ENCODE data around the gene BMPR2.
A peak's percentile ranks its signal among the peaks of the same experiment; 100 is the strongest.
"Not testable (repeated sequence)": the region's sequence is repeated elsewhere in the genome, so short reads cannot be mapped to it uniquely, and the experiment has no call there.

Gene BMPR2

GRCh38 chr2:202375609-202376408, at the start of gene BMPR2:
BMPR2 (plus strand) TSS chr2:202376327; CDS start chr2:202377475, 1,148 bp downstream.
- peak; percentile 58 for DNase-seq (ENCODE audit: low read depth, low spot score)

- no peak for DNase-seq (ENCODE audit: low read depth, low spot score)
Measured at GRCh38 chr2:202327858-202328257, 48.3 kb upstream of the BMPR2 start.

GRCh38 chr2:202335791-202336467, 40.2 kb upstream of the BMPR2 start:
- DNase-seq (ENCODE audit: low read depth, low spot score), result no peak

- DNase-seq (ENCODE audit: low read depth, low spot score), result no peak
Measured at GRCh38 chr2:202337151-202337550, 39.0 kb upstream of the BMPR2 start.

GRCh38 chr2:202337706-202338346, 38.3 kb upstream of the BMPR2 start:
- DNase-seq (ENCODE audit: low read depth, low spot score), result no peak

- no peak for DNase-seq (ENCODE audit: low read depth, low spot score)
Measured at GRCh38 chr2:202339071-202339870, 36.9 kb upstream of the BMPR2 start.

GRCh38 chr2:202344178-202344577, 31.9 kb upstream of the BMPR2 start:
- no peak for DNase-seq (ENCODE audit: low read depth, low spot score)

- no peak for DNase-seq (ENCODE audit: low read depth, low spot score)
Measured at GRCh38 chr2:202346180-202346579, 29.9 kb upstream of the BMPR2 start.

GRCh38 chr2:202353430-202353829, 22.7 kb upstream of the BMPR2 start:
- DNase-seq (ENCODE audit: low read depth, low spot score), result no peak

- no peak for DNase-seq (ENCODE audit: low read depth, low spot score)
Measured at GRCh38 chr2:202355993-202356505, 20.1 kb upstream of the BMPR2 start.

- DNase-seq (ENCODE audit: low read depth, low spot score), result not testable (repeated sequence)
Measured at GRCh38 chr2:202358924-202359323, 17.2 kb upstream of the BMPR2 start.

- no peak for DNase-seq (ENCODE audit: low read depth, low spot score)
Measured at GRCh38 chr2:202360646-202361045, 15.5 kb upstream of the BMPR2 start.

GRCh38 chr2:202361108-202361507, 15.0 kb upstream of the BMPR2 start:
- DNase-seq (ENCODE audit: low read depth, low spot score), result no peak

GRCh38 chr2:202373490-202373889, 2.6 kb upstream of the BMPR2 start:
- DNase-seq (ENCODE audit: low read depth, low spot score), result no peak

GRCh38 chr2:202374383-202374782, 1.7 kb upstream of the BMPR2 start:
- DNase-seq (ENCODE audit: low read depth, low spot score), result not testable (repeated sequence)

- DNase-seq (ENCODE audit: low read depth, low spot score), result peak; percentile 12
Measured at GRCh38 chr2:202375033-202375608, 1.0 kb upstream of the BMPR2 start.

- DNase-seq (ENCODE audit: low read depth, low spot score), result no peak
Measured at GRCh38 chr2:202376460-202377206, 506 bp downstream of the BMPR2 start.

GRCh38 chr2:202377207-202377761, 1.2 kb downstream of the BMPR2 start:
- no peak for DNase-seq (ENCODE audit: low read depth, low spot score)

- DNase-seq (ENCODE audit: low read depth, low spot score), result no peak
Measured at GRCh38 chr2:202378001-202378400, 1.9 kb downstream of the BMPR2 start.
